Activated T-helper 17 cell treated with anti-CD3 and anti-CD28 coated beads, Interleukin-2, amount 50 U/mL, for 72 hours (primary cell): ENCODE measurements around the gene WDR75. TPM values are rescaled to one million over a fixed set of nuclear protein-coding genes. Genes with fewer than 3 reads are reported as not detected.
"Not testable (repeated sequence)": the region's sequence is repeated elsewhere in the genome, so short reads cannot be mapped to it uniquely, and the experiment has no call there.

Experiments used
- ATAC-seq: fragments of 150-1000 bp; cut with Tn5 transposase; replicated peaks from 2 replicates; pipeline ENCODE4 v1.10.0; 2021; ENCODE audit warnings: mild to moderate bottlenecking, moderate library complexity
- H3K27ac Mint-ChIP-seq: one replicate; pipeline ENCODE4 v1.8.0; 2022; ENCODE audit warnings: mixed read lengths
- H3K27me3 Mint-ChIP-seq: one replicate; pipeline ENCODE4 v1.8.0; 2022; ENCODE audit warnings: mixed read lengths
- H3K36me3 Mint-ChIP-seq: one replicate; pipeline ENCODE4 v1.8.0; 2022; ENCODE audit warnings: low read depth, mild to moderate bottlenecking, mixed read lengths
- H3K4me1 Mint-ChIP-seq: one replicate; pipeline ENCODE4 v1.8.0; 2022; ENCODE audit warnings: mixed read lengths
- H3K4me3 Mint-ChIP-seq: one replicate; pipeline ENCODE4 v1.8.0; 2022; ENCODE audit warnings: mild to moderate bottlenecking, mixed read lengths
- H3K9me3 Mint-ChIP-seq: one replicate; pipeline ENCODE4 v1.8.0; 2022; ENCODE audit warnings: mixed read lengths
- total RNA-seq, 2 donors: library from RNA; stranded (reverse); gene quantifications; one replicate each; pipeline ENCODE4 v1.2.3, GENCODE V29; 2022

Gene WDR75
- total RNA-seq, 2 donors from 2014 or later, result 44.5 to 46.5 TPM

GRCh38 chr2:189425676-189426075 lies 15.6 kb upstream of the WDR75 start:
- Mint-ChIP-seq H3K27me3 (no peaks in the 10 kb centered on the region), H3K9me3 (no peaks in the 10 kb centered on the region), H3K27ac (no peak overlapping the region), H3K4me3 (no peak overlapping the region), H3K36me3 (no peaks in the 10 kb centered on the region), H3K4me1 (no peaks in the 10 kb centered on the region)
- ATAC-seq, result no peak

GRCh38 chr2:189426886-189427285 lies 14.4 kb upstream of the WDR75 start:
- Mint-ChIP-seq H3K27me3 (no peaks in the 10 kb centered on the region), H3K9me3 (no peaks in the 10 kb centered on the region), H3K36me3 (no peaks in the 10 kb centered on the region), H3K27ac (no peak overlapping the region), H3K4me1 (no peaks in the 10 kb centered on the region), H3K4me3 (no peak overlapping the region)
- no peak for ATAC-seq

GRCh38 chr2:189427872-189428271 lies 13.4 kb upstream of the WDR75 start:
- H3K4me3 Mint-ChIP-seq, result no peak overlapping the region
- no peaks in the 10 kb centered on the region for H3K27me3 Mint-ChIP-seq
- no peaks in the 10 kb centered on the region for H3K36me3 Mint-ChIP-seq
- H3K9me3 Mint-ChIP-seq, result no peaks in the 10 kb centered on the region
- ATAC-seq, result no peak
- no peak overlapping the region for H3K27ac Mint-ChIP-seq
- H3K4me1 Mint-ChIP-seq, result no peaks in the 10 kb centered on the region

- H3K9me3 Mint-ChIP-seq, H3K4me3 Mint-ChIP-seq, H3K4me1 Mint-ChIP-seq, H3K36me3 Mint-ChIP-seq, ATAC-seq, H3K27me3 Mint-ChIP-seq, H3K27ac Mint-ChIP-seq: not testable (repeated sequence)
These were observed 10.8 kb upstream of the WDR75 start for GRCh38 chr2:189430448-189430847.

DNA sequence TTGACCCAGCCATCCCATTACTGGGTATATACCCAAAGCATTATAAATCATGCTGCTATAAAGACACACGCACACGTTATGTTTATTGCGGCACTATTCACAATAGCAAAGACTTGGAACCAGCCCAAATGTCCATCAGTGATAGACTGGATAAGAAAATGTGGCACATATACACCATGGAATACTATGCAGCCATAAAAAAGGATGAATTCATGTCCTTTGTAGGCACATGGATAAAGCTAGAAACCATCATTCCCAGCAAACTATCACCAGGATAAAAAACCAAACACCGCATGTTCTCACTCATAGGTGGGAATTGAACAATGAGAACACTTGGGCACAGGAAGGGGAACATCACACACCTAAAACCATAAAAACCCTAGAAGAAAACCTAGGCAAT lies 5.5 kb upstream of the WDR75 start:
- not testable (repeated sequence) for H3K36me3 Mint-ChIP-seq, ATAC-seq, H3K27me3 Mint-ChIP-seq, H3K4me1 Mint-ChIP-seq, H3K9me3 Mint-ChIP-seq, H3K4me3 Mint-ChIP-seq, H3K27ac Mint-ChIP-seq

DNA sequence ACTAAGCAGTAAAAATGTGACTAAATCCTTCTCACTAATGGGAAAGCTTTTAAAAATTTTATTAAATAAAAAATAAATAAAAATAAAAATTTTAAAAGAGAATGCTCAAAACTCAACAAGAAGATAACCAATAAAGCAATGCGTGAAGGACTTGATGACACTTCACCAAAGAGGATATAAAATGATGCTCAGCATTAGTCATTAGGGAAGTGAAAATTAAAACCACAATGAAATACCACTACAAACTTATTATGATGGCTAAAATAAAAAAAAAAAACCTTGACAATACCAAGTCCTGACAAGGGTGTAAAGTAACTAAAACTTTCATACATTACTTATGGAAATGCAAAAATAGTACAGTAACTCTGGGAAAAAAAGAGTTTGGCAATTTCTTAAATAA lies 3.3 kb upstream of the WDR75 start:
- ATAC-seq, result no peak
- Mint-ChIP-seq H3K4me1 (no peaks in the 10 kb centered on the region), H3K4me3 (no peak overlapping the region), H3K9me3 (no peaks in the 10 kb centered on the region), H3K36me3 (peaks cover 10% of the 10 kb centered on the region), H3K27me3 (no peaks in the 10 kb centered on the region), H3K27ac (no peak overlapping the region)

DNA sequence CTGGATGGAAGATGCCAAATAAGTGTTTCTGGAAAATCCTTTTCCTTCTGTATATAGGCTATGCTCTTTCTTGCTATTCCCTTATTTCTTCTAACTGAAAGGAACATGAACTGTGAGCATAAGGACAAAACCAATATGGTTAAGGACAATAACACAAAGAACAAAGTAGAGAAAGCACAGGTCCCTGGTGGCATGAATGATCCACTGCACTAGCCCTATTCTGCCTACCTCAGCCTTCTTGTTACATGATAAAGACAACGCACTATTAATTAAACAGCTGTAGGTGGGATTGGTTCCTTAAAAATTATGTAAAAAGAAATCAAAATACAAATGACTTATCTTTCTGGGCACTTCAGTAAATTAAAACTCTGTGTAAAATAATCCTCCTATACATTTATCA lies 1.9 kb upstream of the WDR75 start:
- ATAC-seq, result no peak
- H3K36me3 Mint-ChIP-seq, result peaks cover 10% of the 10 kb centered on the region
- H3K9me3 Mint-ChIP-seq, result no peaks in the 10 kb centered on the region
- H3K27me3 Mint-ChIP-seq, result no peaks in the 10 kb centered on the region
- no peak overlapping the region for H3K4me3 Mint-ChIP-seq
- no peaks in the 10 kb centered on the region for H3K4me1 Mint-ChIP-seq
- H3K27ac Mint-ChIP-seq, result peak overlapping the region; percentile 3

- Mint-ChIP-seq H3K4me3 (no peak overlapping the region), H3K9me3 (no peaks in the 10 kb centered on the region)
- peak; percentile 18 for ATAC-seq
These were observed 679 bp upstream of the WDR75 start for GRCh38 chr2:189440644-189440946.

GRCh38 chr2:189441709-189442074 lies 418 bp downstream of the WDR75 start:
- ATAC-seq, result peak; percentile 35
- Mint-ChIP-seq H3K9me3 (no peaks in the 10 kb centered on the region), H3K36me3 (peaks cover 19% of the 10 kb centered on the region), H3K27ac (no peak overlapping the region), H3K4me3 (no peak overlapping the region), H3K4me1 (peaks cover 9% of the 10 kb centered on the region), H3K27me3 (no peaks in the 10 kb centered on the region)

More at GRCh38 chr2:189440644-189440946, 679 bp upstream of the WDR75 start:
- Mint-ChIP-seq H3K27ac (no peak overlapping the region), H3K4me1 (no peaks in the 10 kb centered on the region), H3K27me3 (no peaks in the 10 kb centered on the region), H3K36me3 (peaks cover 10% of the 10 kb centered on the region)

DNA sequence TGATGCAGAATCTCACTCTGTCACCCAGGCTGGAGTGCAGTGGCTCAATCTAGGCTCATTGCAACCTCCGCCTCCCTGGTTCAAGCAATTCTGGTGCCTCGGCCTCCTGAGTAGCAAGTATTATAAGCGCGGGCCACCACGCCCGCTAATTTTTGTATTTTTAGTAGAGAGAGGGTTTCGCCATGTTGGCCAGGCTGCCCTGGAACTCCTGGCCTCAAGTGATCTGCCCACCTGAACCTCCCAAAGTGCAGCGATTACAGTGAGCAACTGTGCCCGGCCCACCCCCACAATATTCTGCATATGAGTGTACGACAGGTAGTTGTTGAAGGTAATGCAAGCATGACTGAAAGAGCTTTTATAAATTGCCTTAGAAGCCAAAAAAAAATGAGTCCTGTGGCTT lies 1.2 kb downstream of the WDR75 start:
- ATAC-seq, result no peak
- no peaks in the 10 kb centered on the region for H3K9me3 Mint-ChIP-seq
- no peaks in the 10 kb centered on the region for H3K27me3 Mint-ChIP-seq
- peaks cover 15% of the 10 kb centered on the region for H3K4me1 Mint-ChIP-seq
- no peak overlapping the region for H3K27ac Mint-ChIP-seq
- H3K36me3 Mint-ChIP-seq, result peaks cover 26% of the 10 kb centered on the region
- no peak overlapping the region for H3K4me3 Mint-ChIP-seq

GRCh38 chr2:189444322-189444721 lies 3.0 kb downstream of the WDR75 start:
- H3K27ac Mint-ChIP-seq, result no peak overlapping the region
- H3K4me3 Mint-ChIP-seq, result no peak overlapping the region
- no peaks in the 10 kb centered on the region for H3K9me3 Mint-ChIP-seq
- H3K36me3 Mint-ChIP-seq, result peaks cover 44% of the 10 kb centered on the region
- H3K4me1 Mint-ChIP-seq, result peaks cover 15% of the 10 kb centered on the region
- H3K27me3 Mint-ChIP-seq, result no peaks in the 10 kb centered on the region
- ATAC-seq, result peak; percentile 41

DNA sequence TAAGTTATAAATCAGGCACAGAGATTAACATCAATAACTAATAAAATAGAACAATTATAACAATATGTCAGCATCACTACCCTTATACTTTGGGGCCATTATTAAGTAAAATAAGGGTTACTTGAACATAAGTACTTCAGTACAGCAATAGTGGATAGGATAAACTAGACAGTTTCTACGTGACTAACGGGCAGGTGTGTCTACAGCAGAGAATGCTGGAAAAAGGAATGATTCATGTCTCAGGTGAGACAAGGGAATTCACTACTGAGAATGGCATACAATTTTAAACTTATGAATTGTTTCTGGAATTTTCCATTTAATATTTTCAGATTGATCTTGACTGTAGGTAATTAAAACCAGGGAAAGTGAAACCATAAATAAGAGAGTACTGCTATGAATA lies 5.5 kb downstream of the WDR75 start:
- H3K27ac Mint-ChIP-seq, result peak overlapping the region; percentile 72
- peaks cover 59% of the 10 kb centered on the region for H3K36me3 Mint-ChIP-seq
- H3K4me1 Mint-ChIP-seq, result peaks cover 15% of the 10 kb centered on the region
- ATAC-seq, result peak; percentile 34
- H3K9me3 Mint-ChIP-seq, result no peaks in the 10 kb centered on the region
- H3K4me3 Mint-ChIP-seq, result no peak overlapping the region
- no peaks in the 10 kb centered on the region for H3K27me3 Mint-ChIP-seq

DNA sequence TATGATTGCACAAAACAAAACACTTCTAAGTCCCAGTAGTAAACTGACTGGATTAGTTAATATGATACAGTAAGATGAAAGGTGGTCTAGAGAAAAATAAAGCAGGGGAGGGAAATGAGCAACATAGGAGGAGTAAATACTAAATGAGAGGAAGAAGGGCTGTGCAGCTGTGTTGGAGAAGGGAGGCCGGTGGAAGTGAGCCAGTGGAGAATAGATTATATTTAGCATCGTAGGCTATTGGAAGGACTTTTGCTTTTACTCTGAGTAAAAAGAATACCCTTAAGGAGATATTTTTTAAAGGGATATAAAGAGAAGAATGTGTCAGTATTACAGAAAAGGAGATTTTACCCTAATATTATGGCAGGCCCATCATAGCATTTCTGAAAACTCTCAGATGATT lies 12.7 kb downstream of the WDR75 start:
- Mint-ChIP-seq H3K27me3 (no peaks in the 10 kb centered on the region), H3K4me3 (no peak overlapping the region), H3K4me1 (no peaks in the 10 kb centered on the region), H3K9me3 (no peaks in the 10 kb centered on the region), H3K36me3 (peaks cover 100% of the 10 kb centered on the region), H3K27ac (peak overlapping the region; percentile 8)
- ATAC-seq, result no peak

DNA sequence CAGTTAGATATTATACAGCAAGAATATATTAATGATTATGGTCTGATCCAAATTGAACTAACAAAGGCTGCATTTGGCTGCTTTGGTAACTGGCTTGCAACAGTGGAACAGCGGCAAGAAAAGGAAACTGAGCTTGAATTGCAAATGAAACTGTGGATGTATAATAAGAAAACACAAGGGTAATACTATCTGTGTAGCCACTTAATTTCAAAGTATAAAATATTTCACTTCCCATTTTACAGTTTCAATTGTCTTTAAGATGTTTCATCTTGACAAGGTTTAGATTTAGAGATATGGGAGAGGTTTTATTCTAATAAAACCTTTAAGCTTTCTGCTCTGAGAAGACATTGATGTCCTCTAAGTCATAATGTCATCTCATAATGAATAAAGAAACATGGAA lies 23.8 kb downstream of the WDR75 start:
- no peak for ATAC-seq
- no peaks in the 10 kb centered on the region for H3K27me3 Mint-ChIP-seq
- H3K27ac Mint-ChIP-seq, result no peak overlapping the region
- no peak overlapping the region for H3K4me3 Mint-ChIP-seq
- H3K36me3 Mint-ChIP-seq, result peaks cover 100% of the 10 kb centered on the region
- H3K9me3 Mint-ChIP-seq, result no peaks in the 10 kb centered on the region
- no peaks in the 10 kb centered on the region for H3K4me1 Mint-ChIP-seq

DNA sequence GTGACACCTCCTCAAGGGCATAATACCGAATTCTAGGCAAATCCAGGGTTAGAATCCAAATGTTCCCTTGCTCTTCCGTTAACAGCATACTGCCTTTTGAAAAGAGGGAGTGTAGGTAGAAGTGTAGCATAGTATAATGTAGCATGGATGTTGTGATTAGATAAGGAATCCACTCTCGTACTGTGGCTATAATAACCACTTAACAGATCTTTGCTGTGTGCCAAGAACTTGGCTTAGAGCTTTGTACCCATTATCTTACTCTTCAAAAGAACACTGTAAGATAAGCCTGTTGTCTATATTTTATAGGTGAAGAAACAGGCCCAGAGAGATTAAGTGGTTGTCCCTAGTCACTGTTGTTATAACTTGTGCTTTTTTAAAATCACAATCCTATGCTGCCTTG lies 24.2 kb downstream of the WDR75 start:
- ATAC-seq, result no peak
- Mint-ChIP-seq H3K27ac (no peak overlapping the region), H3K9me3 (no peaks in the 10 kb centered on the region), H3K4me3 (no peak overlapping the region), H3K36me3 (peaks cover 100% of the 10 kb centered on the region), H3K27me3 (no peaks in the 10 kb centered on the region), H3K4me1 (no peaks in the 10 kb centered on the region)

GRCh38 chr2:189466046-189466445 lies 24.8 kb downstream of the WDR75 start:
- no peaks in the 10 kb centered on the region for H3K9me3 Mint-ChIP-seq
- ATAC-seq, result no peak

More at GRCh38 chr2:189466046-189466445, 24.8 kb downstream of the WDR75 start:
- no peaks in the 10 kb centered on the region for H3K27me3 Mint-ChIP-seq
- peaks cover 100% of the 10 kb centered on the region for H3K36me3 Mint-ChIP-seq
- no peak overlapping the region for H3K27ac Mint-ChIP-seq
- H3K4me1 Mint-ChIP-seq, result no peaks in the 10 kb centered on the region
- H3K4me3 Mint-ChIP-seq, result no peak overlapping the region
